Medulla oblongata (tissue), 1 donor: ENCODE results near the gene HEYL.
"Not testable (repeated sequence)": the region's sequence is repeated elsewhere in the genome, so short reads cannot be mapped to it uniquely, and the experiment has no call there.

Experiments
- DNase-seq: peaks from one replicate; pipeline ENCODE4 v3.0.0-alpha.2; 2015; ENCODE audit errors: extremely low spot score

HEYL gene

DNA sequence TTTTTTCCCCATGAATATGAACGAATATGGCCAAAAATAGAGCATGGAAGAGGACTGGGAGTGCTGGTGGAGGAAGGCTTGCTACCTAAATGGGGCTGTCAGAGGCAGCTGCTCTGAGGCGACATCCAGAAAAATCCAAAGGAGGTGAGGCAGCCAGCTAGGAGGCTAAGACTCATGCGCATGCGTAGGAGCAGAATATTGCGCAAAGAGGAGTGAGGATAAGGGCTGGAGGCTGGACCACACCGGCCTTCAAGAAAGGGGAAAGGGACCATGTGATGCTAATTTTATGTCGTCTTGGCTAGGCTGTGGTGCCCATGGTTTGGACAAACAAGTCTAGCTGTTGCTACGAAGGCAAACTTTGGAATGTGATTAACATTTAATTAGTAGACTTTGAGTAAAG, 30.5 kb downstream of the HEYL start:
- no peak for DNase-seq

DNA sequence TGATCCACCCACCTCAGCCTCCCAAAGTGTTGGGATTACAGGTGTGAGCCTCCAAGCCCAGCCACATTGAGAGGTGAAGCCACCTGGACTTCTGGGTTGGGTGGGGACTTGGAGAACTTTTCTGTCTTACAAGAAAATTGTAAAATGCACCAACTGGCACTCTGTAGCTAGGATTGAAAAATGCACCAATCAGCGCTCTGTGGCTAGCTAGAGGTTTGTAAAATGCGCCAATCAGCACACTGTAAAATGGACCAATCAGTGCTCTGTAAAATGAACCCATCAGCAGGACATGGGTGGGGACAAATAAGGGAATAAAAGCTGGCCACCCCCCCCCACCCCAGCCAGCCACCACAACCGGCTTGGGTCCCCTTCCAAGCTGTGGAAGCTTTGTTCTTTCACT, 35.8 kb downstream of the HEYL start:
- not testable (repeated sequence) for DNase-seq

DNA sequence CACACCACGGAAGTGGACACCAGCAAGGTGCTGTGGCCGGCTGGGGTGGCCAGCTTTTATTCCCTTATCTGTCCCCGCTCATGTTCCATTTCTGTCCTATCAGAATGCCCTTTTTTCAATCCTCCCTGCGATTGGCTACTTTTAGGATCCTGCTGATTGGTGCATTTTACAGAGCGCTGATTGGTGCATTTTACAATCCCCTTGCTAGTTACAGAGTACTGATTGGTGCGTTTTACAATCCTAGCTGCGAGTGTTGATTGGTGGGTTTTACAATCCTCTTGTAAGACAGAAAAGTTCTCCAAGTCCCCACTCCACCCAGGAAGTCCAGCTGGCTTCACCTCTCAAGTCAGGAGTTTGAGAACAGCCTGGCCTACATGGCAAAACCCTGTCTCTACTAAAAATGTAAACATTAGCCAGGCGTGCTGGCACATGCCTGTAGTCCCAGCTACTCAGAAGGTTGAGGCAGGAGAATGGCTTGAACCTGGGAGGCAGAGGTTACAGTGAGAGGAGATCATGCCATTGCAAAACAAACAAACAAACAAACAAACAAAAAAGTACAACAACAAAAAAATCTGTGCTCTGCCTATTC, 37.7 kb downstream of the HEYL start:
- not testable (repeated sequence) for DNase-seq

DNA sequence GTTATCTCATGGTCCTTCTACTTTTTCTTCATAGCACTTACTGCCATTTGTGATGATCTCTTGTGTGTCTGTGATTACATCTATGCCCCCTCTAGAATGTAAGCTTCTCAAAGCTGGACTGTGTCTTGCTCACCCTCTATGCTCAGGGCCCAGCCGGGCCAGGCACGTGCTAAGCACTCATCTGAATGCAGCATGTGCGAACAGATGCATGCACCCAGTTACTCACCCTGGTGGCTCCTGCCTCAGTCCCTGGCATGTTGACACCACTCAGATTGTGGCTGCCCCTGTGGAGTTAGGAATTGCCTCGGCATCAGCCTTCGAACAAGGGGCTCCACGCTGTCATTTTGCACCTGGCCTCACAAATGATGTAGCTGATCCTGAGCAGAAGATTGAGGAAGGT, 43.3 kb downstream of the HEYL start:
- no peak for DNase-seq

DNA sequence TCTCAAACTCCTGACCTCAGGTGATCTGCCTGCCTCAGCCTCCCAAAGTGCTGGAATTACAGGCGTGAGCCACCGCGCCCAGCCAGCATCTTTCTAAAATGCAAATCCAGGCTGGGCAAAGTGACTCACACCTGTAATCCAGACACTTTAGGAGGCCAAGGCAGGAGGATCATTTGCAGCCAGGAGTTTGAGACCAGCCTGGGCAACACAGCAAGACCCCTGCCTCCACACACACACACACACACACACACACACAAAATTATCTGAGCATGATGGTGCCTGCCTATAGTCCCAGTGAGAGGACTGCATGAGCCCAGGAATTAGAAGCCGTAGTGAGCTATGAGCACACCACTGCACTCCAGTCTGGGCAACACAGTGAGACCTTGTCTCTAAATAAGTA, 46.1 kb downstream of the HEYL start:
- no peak for DNase-seq

DNA sequence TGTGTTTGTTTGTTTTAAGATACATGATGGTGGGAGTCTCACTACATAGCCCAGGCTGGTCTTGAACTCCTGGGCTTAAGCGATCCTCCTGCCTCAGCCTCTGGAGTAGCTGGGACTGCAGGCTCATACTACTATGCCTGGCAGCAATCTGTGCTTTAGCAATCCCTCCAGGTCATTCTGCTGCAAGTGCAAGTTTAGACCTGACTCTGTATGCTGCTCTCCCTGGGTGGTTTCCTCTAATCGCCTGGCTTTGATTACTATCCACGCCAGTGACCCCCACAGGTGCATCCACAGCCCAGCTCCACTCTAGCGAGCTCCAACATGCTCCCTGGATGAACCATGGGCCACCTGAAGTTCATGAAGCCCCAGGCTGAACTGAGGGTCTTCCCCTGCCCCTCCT, 47.4 kb downstream of the HEYL start:
- DNase-seq = no peak

DNA sequence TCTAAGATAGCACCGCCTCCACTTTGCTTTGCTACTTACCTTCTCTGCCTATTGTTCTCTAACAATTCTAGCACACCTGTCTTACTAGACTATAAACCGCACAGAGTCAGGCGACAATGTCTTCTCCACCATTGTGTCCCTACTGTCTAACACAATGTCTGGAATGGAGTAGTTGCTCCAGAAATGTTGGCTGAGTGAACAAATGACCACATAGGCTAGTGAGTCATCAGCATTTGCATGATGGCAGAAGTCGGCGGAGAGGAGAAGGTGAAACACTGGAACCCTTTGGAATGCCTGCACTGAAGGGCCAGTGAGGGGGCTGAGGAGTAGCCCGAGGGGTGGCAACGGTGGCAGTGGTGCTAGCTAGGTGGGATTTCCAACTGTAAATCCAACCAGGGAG, 48.9 kb downstream of the HEYL start:
- DNase-seq = no peak

DNA sequence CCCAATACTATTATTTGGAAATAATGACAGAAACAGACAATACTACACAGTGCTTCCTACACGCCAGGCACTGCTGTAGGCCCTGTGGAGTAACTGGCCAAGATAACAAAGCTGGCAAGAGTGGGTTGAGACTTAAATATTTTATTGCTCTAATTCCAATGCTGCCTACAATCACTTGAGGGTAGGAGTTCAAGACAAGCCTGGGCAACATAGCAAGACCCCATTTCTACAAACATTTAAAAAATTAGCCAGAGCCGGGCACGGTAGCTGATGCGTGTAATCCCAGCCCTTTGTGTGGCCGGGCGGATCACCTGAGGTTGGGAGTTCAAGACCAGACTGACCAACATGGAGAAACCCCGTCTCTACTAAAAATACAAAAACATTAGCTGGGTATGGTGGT, 53.5 kb downstream of the HEYL start:
- DNase-seq = no peak

DNA sequence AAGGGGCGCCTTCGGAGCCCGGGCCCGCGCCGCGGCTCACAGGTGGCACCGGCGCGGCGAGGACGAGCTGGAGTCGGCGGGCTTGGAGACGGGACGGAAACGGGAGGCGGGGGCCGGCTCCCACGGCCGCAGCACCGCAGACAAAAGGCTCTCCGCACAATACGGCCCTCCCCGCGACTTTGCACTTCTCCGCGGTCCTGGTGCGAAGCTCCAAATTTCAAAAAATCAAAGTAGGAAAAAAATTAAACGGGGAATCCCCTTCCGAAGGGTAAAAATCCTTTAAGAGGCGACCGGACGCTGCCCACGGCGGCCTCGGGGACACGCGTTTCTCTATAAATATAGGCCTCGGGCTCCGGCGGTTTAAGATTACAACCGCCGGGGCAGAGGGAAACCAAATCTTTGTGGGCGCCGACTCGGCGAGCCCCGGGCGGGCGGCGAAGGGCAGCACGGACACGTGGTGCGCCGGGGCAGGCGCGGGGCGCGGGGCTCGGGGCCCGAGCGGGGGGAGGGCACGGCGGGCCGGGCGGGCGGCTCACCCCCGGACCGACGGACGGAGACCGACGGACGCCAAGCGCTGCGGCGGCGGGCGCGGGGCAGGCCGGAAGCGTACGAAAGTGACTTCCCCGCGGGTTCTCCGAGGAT, 63.3 kb downstream of the HEYL start:
- peak; percentile 34 for DNase-seq

DNA sequence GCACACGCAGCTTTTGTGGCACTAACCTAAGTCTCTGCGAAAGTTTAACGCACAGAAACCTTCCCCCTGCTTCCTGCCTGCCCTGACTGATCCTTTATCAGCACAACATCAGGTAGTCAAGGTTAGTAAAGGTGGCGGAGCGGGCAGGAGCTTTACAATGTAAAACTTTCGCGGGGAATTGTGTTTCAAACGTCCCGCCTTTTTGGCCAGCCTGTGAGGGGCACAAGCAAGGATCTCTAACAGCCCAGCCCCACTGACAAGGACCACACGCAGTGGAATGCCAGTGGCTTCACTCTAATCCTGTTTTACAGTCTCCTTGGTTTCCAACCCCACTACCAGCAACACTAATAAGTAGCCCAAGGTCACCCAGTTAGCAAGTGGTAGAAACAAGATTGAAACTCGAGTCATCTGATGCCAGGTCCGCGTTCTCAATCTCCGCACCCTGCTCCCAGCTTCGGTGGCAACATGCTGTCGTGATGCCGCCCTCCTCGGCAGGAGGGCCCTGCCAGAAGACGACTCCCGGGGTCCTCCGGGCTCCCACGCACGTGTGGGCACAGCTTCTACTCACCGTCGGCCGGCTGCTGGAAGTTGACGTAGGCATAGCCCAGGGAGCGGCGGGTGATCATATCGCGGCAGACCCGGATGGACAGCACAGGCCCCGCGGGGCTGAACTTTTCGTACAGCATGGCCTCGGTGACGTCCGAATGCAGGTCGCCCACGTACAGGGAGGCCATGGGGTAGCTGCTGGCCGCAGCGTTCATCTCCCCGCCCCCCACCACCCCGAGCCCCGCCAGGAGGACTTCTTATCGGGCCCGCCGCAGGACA, 64.0 kb downstream of the HEYL start:
- DNase-seq = peak; percentile 35

DNA sequence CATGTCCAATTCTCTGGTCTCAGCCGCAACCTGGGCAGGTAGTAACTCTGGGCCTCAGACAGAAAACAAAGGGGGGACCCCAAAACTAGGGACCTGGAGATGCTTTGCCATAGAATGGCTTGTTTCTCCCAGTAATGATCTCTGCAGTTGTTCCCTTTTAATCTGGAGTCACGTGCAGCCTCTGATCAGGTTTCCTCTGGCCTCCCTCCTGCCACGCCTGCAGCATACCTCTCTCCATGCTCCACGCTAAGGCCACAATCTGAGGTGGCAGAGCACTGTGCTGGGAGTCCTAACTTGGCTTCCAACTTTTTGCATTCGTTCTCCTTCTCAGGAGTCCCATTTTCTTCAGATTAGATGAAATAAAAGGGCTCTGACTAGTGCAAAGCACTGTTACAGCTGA, 64.8 kb downstream of the HEYL start:
- peak; percentile 11 for DNase-seq
